H9 (cell line): ENCODE results near the gene TRIM44. TPM values are rescaled to one million over a fixed set of nuclear protein-coding genes. Genes with fewer than 3 reads are reported as not detected.

Experiments used
- DNase-seq: peaks from one replicate; pipeline ENCODE4 v3.0.0-alpha.2; 2017
- H2AFZ ChIP-seq: one replicate; pipeline ENCODE4 v1.6.1; 2013; ENCODE audit warnings: mild to moderate bottlenecking, low read length, control low read depth, moderate library complexity
- H2AK5ac ChIP-seq: 2 replicates; pipeline ENCODE4 v1.6.1; 2013; ENCODE audit warnings: low read length, control low read depth, mixed read lengths; ENCODE audit not compliant: insufficient read length
- H2BK120ac ChIP-seq: one replicate; pipeline ENCODE4 v1.6.1; 2013; ENCODE audit warnings: low read depth, mild to moderate bottlenecking, low read length, control low read depth, inconsistent platforms; ENCODE audit not compliant: poor library complexity, severe bottlenecking
- H2BK12ac ChIP-seq: 2 replicates; pipeline ENCODE4 v1.6.1; 2013; ENCODE audit warnings: low read length, control low read depth, mixed read lengths, low read depth; ENCODE audit not compliant: insufficient read length
- H2BK15ac ChIP-seq: 2 replicates; pipeline ENCODE4 v1.6.1; 2013; ENCODE audit warnings: low read depth, low read length, control low read depth
- H2BK20ac ChIP-seq: one replicate; pipeline ENCODE4 v1.6.1; 2013; ENCODE audit warnings: low read depth, mild to moderate bottlenecking, low read length, control low read depth, inconsistent platforms; ENCODE audit not compliant: poor library complexity, severe bottlenecking
- H2BK5ac ChIP-seq: 2 replicates; pipeline ENCODE4 v1.6.1; 2013; ENCODE audit warnings: low read length, control low read depth, mixed read lengths; ENCODE audit not compliant: insufficient read length
- H3K14ac ChIP-seq: 2 replicates; pipeline ENCODE4 v1.6.1; 2013; ENCODE audit warnings: low read length, control low read depth; ENCODE audit not compliant: insufficient read depth
- H3K18ac ChIP-seq: 2 replicates; pipeline ENCODE4 v1.6.1; 2013; ENCODE audit warnings: low read depth, mild to moderate bottlenecking, mixed read lengths, low read length, control low read depth; ENCODE audit not compliant: insufficient read length
- H3K23ac ChIP-seq: 2 replicates; pipeline ENCODE4 v1.6.1; 2013; ENCODE audit warnings: low read length, control low read depth, mixed read lengths, low read depth; ENCODE audit not compliant: insufficient read length
- H3K23me2 ChIP-seq: 2 replicates; pipeline ENCODE4 v1.6.1; 2013; ENCODE audit warnings: low read depth, mild to moderate bottlenecking, mixed read lengths, low read length, control low read depth; ENCODE audit not compliant: insufficient read length, poor library complexity, severe bottlenecking
- H3K27ac ChIP-seq: 2 replicates; pipeline ENCODE4 v1.5.1; 2013; ENCODE audit warnings: low read length, control low read depth, mixed read lengths, low read depth; ENCODE audit not compliant: insufficient read length
- H3K27me3 ChIP-seq: 2 replicates; pipeline ENCODE4 v1.6.1; 2013; ENCODE audit warnings: low read length, control low read depth, inconsistent platforms; ENCODE audit not compliant: insufficient read depth
- H3K4ac ChIP-seq: 2 replicates; pipeline ENCODE4 v1.6.1; 2013; ENCODE audit warnings: low read depth, mild to moderate bottlenecking, control low read depth, inconsistent platforms, low read length, moderate library complexity
- H3K4me1 ChIP-seq: 2 replicates; pipeline ENCODE4 v1.6.1; 2013; ENCODE audit warnings: low read length, control low read depth, inconsistent platforms; ENCODE audit not compliant: insufficient read depth
- H3K4me2 ChIP-seq: 2 replicates; pipeline ENCODE4 v1.6.1; 2013; ENCODE audit warnings: low read length, control low read depth, mixed read lengths; ENCODE audit not compliant: insufficient read length, insufficient read depth
- H3K56ac ChIP-seq: 2 replicates; pipeline ENCODE4 v1.6.1; 2013; ENCODE audit warnings: low read depth, mild to moderate bottlenecking, mixed read lengths, low read length, control low read depth; ENCODE audit not compliant: insufficient read length
- H3K79me1 ChIP-seq: 2 replicates; pipeline ENCODE4 v1.6.1; 2013; ENCODE audit warnings: low read depth, mild to moderate bottlenecking, moderate library complexity, low read length, control low read depth, inconsistent platforms; ENCODE audit not compliant: insufficient read depth, poor library complexity, severe bottlenecking
- H3K79me2 ChIP-seq: 2 replicates; pipeline ENCODE4 v1.6.1; 2013; ENCODE audit warnings: low read length, control low read depth, inconsistent platforms; ENCODE audit not compliant: insufficient read depth
- H3K9ac ChIP-seq: 2 replicates; pipeline ENCODE4 v1.6.1; 2013; ENCODE audit warnings: low read length, control low read depth, mixed read lengths; ENCODE audit not compliant: insufficient read length; ENCODE audit errors: extremely low read depth
- H3K9me3 ChIP-seq: one replicate; pipeline ENCODE4 v1.6.1; 2013; ENCODE audit warnings: low read depth, low read length, inconsistent platforms; ENCODE audit not compliant: control insufficient read depth
- H3T11ph ChIP-seq: one replicate; pipeline ENCODE4 v1.6.1; 2013; ENCODE audit warnings: mild to moderate bottlenecking, low read length, control low read depth, inconsistent platforms
- H4K20me1 ChIP-seq: one replicate; pipeline ENCODE4 v1.6.1; 2013; ENCODE audit not compliant: control insufficient read depth, insufficient read length, insufficient read depth
- H4K5ac ChIP-seq: 2 replicates; pipeline ENCODE4 v1.6.1; 2013; ENCODE audit warnings: low read depth, mild to moderate bottlenecking, mixed read lengths, low read length, control low read depth; ENCODE audit not compliant: insufficient read length
- H4K8ac ChIP-seq: replicated peaks from 2 replicates; pipeline ENCODE4 v1.6.1; 2013; ENCODE audit warnings: low read length, control low read depth, mixed read lengths, low read depth; ENCODE audit not compliant: insufficient read length
- H4K91ac ChIP-seq: 2 replicates; pipeline ENCODE4 v1.6.1; 2013; ENCODE audit warnings: low read depth, mild to moderate bottlenecking, moderate library complexity, mixed read lengths, low read length, control low read depth; ENCODE audit not compliant: insufficient read length
- H3K27ac Mint-ChIP-seq, 3 experiments: 2 replicates in 2 of 3; 3 replicates in 1 of 3; pipeline ENCODE4 v1.8.0; 2020 to 2021; ENCODE audit warnings: mixed read lengths in 3 of 3, mild to moderate bottlenecking in 1 of 3, moderate library complexity in 1 of 3
- H3K27me3 Mint-ChIP-seq: 2 replicates; pipeline ENCODE4 v1.8.0; 2021; ENCODE audit warnings: low read depth, mild to moderate bottlenecking, moderate library complexity, mixed read lengths
- H3K36me3 Mint-ChIP-seq, 3 experiments: 2 replicates in 2 of 3; 3 replicates in 1 of 3; pipeline ENCODE4 v1.8.0; 2020 to 2021; ENCODE audit warnings: low read depth in 3 of 3, mixed read lengths in 3 of 3; ENCODE audit not compliant: insufficient read depth in 1 of 3
- H3K4me1 Mint-ChIP-seq, 2 experiments: 2 replicates each; pipeline ENCODE4 v1.8.0; 2020; ENCODE audit warnings: mixed read lengths in 2 of 2
- H3K4me3 Mint-ChIP-seq, 2 experiments: 2 replicates in 1 of 2; 3 replicates in 1 of 2; pipeline ENCODE4 v1.8.0; 2020 to 2021; ENCODE audit warnings: mild to moderate bottlenecking in 2 of 2, mixed read lengths in 2 of 2, moderate library complexity in 1 of 2
- H3K9me3 Mint-ChIP-seq, 2 experiments: 2 replicates in 1 of 2; 3 replicates in 1 of 2; pipeline ENCODE4 v1.8.0; 2020; ENCODE audit warnings: mild to moderate bottlenecking in 2 of 2, mixed read lengths in 2 of 2, moderate library complexity in 1 of 2
- CTCF ChIP-seq: fragments of 200-600 bp; sonication (generic); conservative IDR thresholded peaks from 3 replicates; pipeline ENCODE4 v1.8.0; 2021; ENCODE audit warnings: antibody characterized with exemption, mild to moderate bottlenecking
- WGBS: extraction: QIAGEN DNeasy Blood & Tissue Kit; methylation state at CpG from one replicate; pipeline ENCODE4 v1.1.7; 2013; ENCODE audit warnings: missing lambda C conversion rate, low lambda C conversion rate, mixed read lengths; ENCODE audit not compliant: insufficient read length; ENCODE audit errors: extremely low coverage; 5-methylcytosine and 5-hydroxymethylcytosine counted together
- total RNA-seq: library from RNA; stranded (reverse); gene quantifications from 2 replicates; pipeline ENCODE4 v1.2.1, GENCODE V29; 2021

Gene TRIM44
- total RNA-seq, 1 experiment from 2014 or later = 37.7 TPM

GRCh38 chr11:35847473-35847872, 184.9 kb downstream of the TRIM44 start:
- no peaks in the 10 kb centered on the region for H3K36me3 Mint-ChIP-seq
- DNase-seq = no peak
- Histone ChIP-seq H2AK5ac (no peak overlapping the region), H3T11ph (no peak overlapping the region), H3K23me2 (no peaks in the 10 kb centered on the region), H2AFZ (no peak overlapping the region), H3K4me1 (no peaks in the 10 kb centered on the region), H2BK5ac (no peak overlapping the region), H4K5ac (peak overlapping the region; percentile 93), H3K27ac (no peak overlapping the region), H4K20me1 (no peaks in the 10 kb centered on the region), H3K4me2 (no peak overlapping the region), H3K14ac (no peak overlapping the region), H3K79me1 (no peaks in the 10 kb centered on the region), H3K23ac (no peak overlapping the region), H2BK120ac (no peak overlapping the region), H2BK20ac (no peak overlapping the region), H2BK12ac (no peak overlapping the region), H4K8ac (no peak overlapping the region), H3K27me3 (no peaks in the 10 kb centered on the region), H3K9me3 (no peaks in the 10 kb centered on the region), H3K79me2 (no peaks in the 10 kb centered on the region), H2BK15ac (no peak overlapping the region), H3K9ac (no peak overlapping the region), H4K91ac (no peak overlapping the region), H3K4ac (no peak overlapping the region), H3K56ac (no peak overlapping the region), H3K18ac (no peak overlapping the region)
- no peaks in the 10 kb centered on the region for H3K9me3 Mint-ChIP-seq
- no peak overlapping the region for H3K4me3 Mint-ChIP-seq
- H3K27ac Mint-ChIP-seq = no peak overlapping the region
- TF ChIP-seq CTCF = no peak
- no CpG with 5 or more reads among the region's 2 CpGs for WGBS
- peaks cover 8% of the 10 kb centered on the region for H3K27me3 Mint-ChIP-seq
- H3K4me1 Mint-ChIP-seq = peaks cover 4 to 7% of the 10 kb centered on the region in 2 experiments
